ENCODE results near the gene CASP10. TPM values are rescaled to one million over a fixed set of nuclear protein-coding genes. Genes with fewer than 3 reads are reported as not detected.

The CASP10 gene
- total RNA-seq, 4 donors from 2014 or later = 9.0 to 22.0 (median 15.0) TPM

- TF ChIP-seq POLR2A (IDR thresholded peaks at IDR 0.05) = no peak
- TF ChIP-seq, protein P1, sequence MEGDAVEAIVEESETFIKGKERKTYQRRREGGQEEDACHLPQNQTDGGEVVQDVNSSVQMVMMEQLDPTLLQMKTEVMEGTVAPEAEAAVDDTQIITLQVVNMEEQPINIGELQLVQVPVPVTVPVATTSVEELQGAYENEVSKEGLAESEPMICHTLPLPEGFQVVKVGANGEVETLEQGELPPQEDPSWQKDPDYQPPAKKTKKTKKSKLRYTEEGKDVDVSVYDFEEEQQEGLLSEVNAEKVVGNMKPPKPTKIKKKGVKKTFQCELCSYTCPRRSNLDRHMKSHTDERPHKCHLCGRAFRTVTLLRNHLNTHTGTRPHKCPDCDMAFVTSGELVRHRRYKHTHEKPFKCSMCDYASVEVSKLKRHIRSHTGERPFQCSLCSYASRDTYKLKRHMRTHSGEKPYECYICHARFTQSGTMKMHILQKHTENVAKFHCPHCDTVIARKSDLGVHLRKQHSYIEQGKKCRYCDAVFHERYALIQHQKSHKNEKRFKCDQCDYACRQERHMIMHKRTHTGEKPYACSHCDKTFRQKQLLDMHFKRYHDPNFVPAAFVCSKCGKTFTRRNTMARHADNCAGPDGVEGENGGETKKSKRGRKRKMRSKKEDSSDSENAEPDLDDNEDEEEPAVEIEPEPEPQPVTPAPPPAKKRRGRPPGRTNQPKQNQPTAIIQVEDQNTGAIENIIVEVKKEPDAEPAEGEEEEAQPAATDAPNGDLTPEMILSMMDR (IDR thresholded peaks at IDR 0.05) = no peak
- 86 to 87% methylated on average over 4 of the region's 4 CpGs for WGBS, 2 donors
- Histone ChIP-seq H3K36me3 (no peaks in the 10 kb centered on the region), H3K9me3 (no peaks in the 10 kb centered on the region), H3K4me3 (no peak overlapping the region), H3K27me3 (no peaks in the 10 kb centered on the region), H3K4me1 (peaks cover 7 to 24% (median 15%) of the 10 kb centered on the region in 3 donors), H3K27ac (no peak overlapping the region)
- DNase-seq = no peak
- intact Hi-C loops (cut with DNase I) = no loop called here
Measured at GRCh38 chr2:201250741-201251140, 67.8 kb downstream of the CASP10 start.

DNA sequence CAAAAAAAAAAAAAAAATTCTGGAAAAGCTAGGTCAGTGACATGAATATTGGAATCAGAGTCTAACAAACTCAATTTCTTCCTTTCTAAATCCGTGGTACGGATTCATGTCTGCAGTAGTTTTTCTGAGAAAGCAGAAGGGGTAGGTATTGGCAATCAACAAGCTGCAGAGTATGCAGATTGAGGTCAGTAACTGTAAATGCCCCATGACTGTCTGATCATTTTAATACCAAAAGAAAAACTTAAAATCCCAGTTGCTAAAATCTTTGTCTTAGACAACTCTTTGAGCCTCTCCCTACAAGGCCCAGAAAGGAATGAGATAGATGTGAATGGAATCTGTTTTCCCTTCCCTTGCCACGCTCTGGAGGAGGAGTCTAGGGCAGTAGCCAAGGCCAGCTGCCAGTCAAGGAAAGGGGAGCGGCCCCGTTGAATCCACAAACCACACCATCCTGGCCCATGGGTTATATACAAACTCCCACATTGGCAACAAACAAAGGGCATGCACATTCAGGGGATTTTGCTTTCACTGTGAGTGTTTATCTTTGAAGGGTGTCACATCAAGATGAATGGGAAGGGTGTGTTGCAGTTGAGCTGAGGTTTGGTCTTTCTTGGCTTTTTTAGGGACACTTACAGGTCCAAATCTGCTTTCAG, 71.3 kb downstream of the CASP10 start:
- no peak for DNase-seq
- Histone ChIP-seq H3K27me3 (no peaks in the 10 kb centered on the region), H3K27ac (peak overlapping the region; percentile 54 to 81 (median 78)), H3K4me3 (no peak overlapping the region), H3K4me1 (peaks cover 18 to 51% (median 22%) of the 10 kb centered on the region in 3 donors), H3K9me3 (no peaks in the 10 kb centered on the region), H3K36me3 (no peaks in the 10 kb centered on the region)
- 28 to 39% methylated on average over 4 to 5 of the region's 5 CpGs for WGBS, 2 donors
- TF ChIP-seq, protein P1 (IDR thresholded peaks at IDR 0.05) = no peak
- no peak for TF ChIP-seq POLR2A (IDR thresholded peaks at IDR 0.05)
- intact Hi-C loops (cut with DNase I) = no loop called here

GRCh38 chr2:201255408-201256033, 72.6 kb downstream of the CASP10 start:
- Histone ChIP-seq H3K27me3 (no peaks in the 10 kb centered on the region), H3K4me1 (peaks cover 27 to 64% (median 34%) of the 10 kb centered on the region in 3 donors), H3K27ac (peak overlapping the region in 3 of 4 donors; percentile 54 to 96 (median 81)), H3K9me3 (no peaks in the 10 kb centered on the region), H3K36me3 (no peaks in the 10 kb centered on the region), H3K4me3 (no peak overlapping the region)
- TF ChIP-seq POLR2A (IDR thresholded peaks at IDR 0.05) = no peak
- TF ChIP-seq, protein P1 (IDR thresholded peaks at IDR 0.05) = no peak
- 88 to 89% methylated on average over 2 to 3 of the region's 3 CpGs for WGBS, 2 donors
- intact Hi-C loops (cut with DNase I) = no loop called here
- DNase-seq = no peak

DNA sequence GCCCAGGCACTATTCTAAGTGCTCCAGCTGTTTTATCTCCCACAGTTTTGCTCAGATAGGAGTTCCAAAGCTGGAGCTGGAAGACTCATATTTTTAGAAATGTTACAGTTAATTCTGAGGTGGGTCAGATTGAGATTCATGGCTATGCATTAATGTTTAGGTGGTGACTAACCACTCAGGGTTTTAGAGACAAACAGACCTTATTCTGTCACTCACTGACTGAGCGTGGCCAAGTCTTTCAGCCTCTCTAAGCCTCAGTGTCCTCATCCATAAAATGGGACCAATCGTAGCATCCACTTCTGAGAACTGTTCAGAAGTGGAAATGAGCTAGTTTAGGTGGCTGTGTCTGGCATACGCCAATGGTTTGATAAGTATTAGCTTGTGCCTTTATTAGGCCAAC, 73.1 kb downstream of the CASP10 start:
- Histone ChIP-seq H3K36me3 (no peaks in the 10 kb centered on the region), H3K9me3 (no peaks in the 10 kb centered on the region), H3K4me3 (no peak overlapping the region), H3K27me3 (no peaks in the 10 kb centered on the region), H3K27ac (peak overlapping the region in 3 of 4 donors; percentile 91 to 96 (median 94)), H3K4me1 (peaks cover 28 to 70% (median 39%) of the 10 kb centered on the region in 3 donors)
- intact Hi-C loops (cut with DNase I) = no loop called here
- no peak for TF ChIP-seq POLR2A (IDR thresholded peaks at IDR 0.05)
- TF ChIP-seq, protein P1 (IDR thresholded peaks at IDR 0.05) = no peak
- 91 to 96% methylated on average over 3 of the region's 3 CpGs for WGBS, 2 donors
- no peak for DNase-seq

GRCh38 chr2:201257381-201257955, 74.5 kb downstream of the CASP10 start:
- TF ChIP-seq, protein P1 (IDR thresholded peaks at IDR 0.05) = peak in 3 of 6 experiments; percentile 19 to 36 (median 31)
- TF ChIP-seq POLR2A (IDR thresholded peaks at IDR 0.05) = peak in 1 of 4 donors; percentile 43
- peak; percentile 16 for DNase-seq
- H3K27ac ChIP-seq = peak overlapping the region; percentile 90 to 96 (median 92)
- H3K9me3 ChIP-seq = no peaks in the 10 kb centered on the region
- intact Hi-C loops (cut with DNase I) = no loop called here
- WGBS, 2 donors = 8 to 14% methylated on average over 10 to 12 of the region's 12 CpGs
- no peaks in the 10 kb centered on the region for H3K27me3 ChIP-seq
- H3K36me3 ChIP-seq = no peaks in the 10 kb centered on the region
- H3K4me1 ChIP-seq = peaks cover 28 to 83% (median 39%) of the 10 kb centered on the region in 3 donors
- H3K4me3 ChIP-seq = peak overlapping the region; percentile 38 to 68 (median 64)

All from esophagus squamous epithelium (tissue), 5 donors.